HepG2 (cell line): ENCODE results near the gene TEX22. TPM values are rescaled to one million over a fixed set of nuclear protein-coding genes. Genes with fewer than 3 reads are reported as not detected.

ENCODE experiments used
- ATAC-seq: fragments of 200-7000 bp; cut with Tn5 transposase; 3 replicates; pipeline ENCODE4 v1.9.1; 2020; ENCODE audit warnings: mild to moderate bottlenecking, moderate library complexity
- BruUV-seq: library from RNA; stranded (reverse); fragments of 400-500 nt; replicated peaks from 2 replicates; lab custom pipeline; 2021; lab: Mats Ljungman, UMichigan
- CTCF ChIA-PET: fragments of 300-600 bp; formaldehyde crosslinking; extraction: SDS; loops from one replicate; lab custom pipeline; 2021; ENCODE audit warnings: low total read pairs, inconsistent platforms, low intra/inter-chr PET ratio; lab: Yijun Ruan, JAX
- POLR2A ChIA-PET: fragments of 350-600 bp; sonication (Branson Sonifier 250); formaldehyde crosslinking; loops from one replicate; lab custom pipeline; 2020; ENCODE audit warnings: antibody characterized with exemption, inconsistent platforms; lab: Yijun Ruan, JAX
- DNase-seq: peaks from one replicate; pipeline ENCODE4 v3.0.0-alpha.2; 2015; ENCODE audit warnings: low spot score
- FAIRE-seq: peaks from 3 replicates; lab custom pipeline; 2011; peaks lifted over from hg19 to GRCh38; lab: Jason Lieb, UNC
- H2AFZ ChIP-seq: one replicate; pipeline ENCODE4 v1.6.1; 2011; ENCODE audit warnings: low read length, inconsistent platforms
- H3K27ac ChIP-seq: fragments of 300-600 bp; 3 replicates; pipeline ENCODE4 v1.8.0; 2011; ENCODE audit warnings: mixed run types, mild to moderate bottlenecking, mixed read lengths, low read length, inconsistent platforms; ENCODE audit not compliant: insufficient read depth; ENCODE audit errors: extremely low read length
- H3K27me3 ChIP-seq, 2 experiments: fragments of 200-600 bp in 1 of 2; 2 replicates in 1 of 2; 3 replicates in 1 of 2; pipeline versions ENCODE4 v1.6.0 to v1.8.0; 2011; ENCODE audit warnings: low read length in 2 of 2, mild to moderate bottlenecking in 2 of 2, moderate library complexity in 2 of 2, inconsistent platforms in 1 of 2; ENCODE audit not compliant: insufficient read depth in 2 of 2, control insufficient read depth in 1 of 2
- H3K36me3 ChIP-seq, 2 experiments: fragments of 200-600 bp in 1 of 2; replicated peaks in 1 of 2; 2 replicates in 1 of 2; 3 replicates in 1 of 2; pipeline versions ENCODE4 v1.5.1 to v1.8.0; 2011; ENCODE audit warnings: low read length in 2 of 2, inconsistent platforms in 1 of 2; ENCODE audit not compliant: insufficient read depth in 2 of 2, control insufficient read depth in 1 of 2
- H3K4me1 ChIP-seq: 2 replicates; pipeline ENCODE4 v1.5.1; 2012; ENCODE audit warnings: low read length, inconsistent platforms; ENCODE audit not compliant: insufficient read depth
- H3K4me2 ChIP-seq: 2 replicates; pipeline ENCODE4 v1.6.0; 2011; ENCODE audit warnings: low read depth, low read length, inconsistent platforms
- H3K4me3 ChIP-seq, 3 experiments: fragments of 200-600 bp in 1 of 3; sonication (generic), shearing (Covaris generic) in 1 of 3; replicated peaks in 1 of 3; 2 replicates each; pipeline ENCODE4 v1.5.1; 2011 to 2016; ENCODE audit warnings: low read length in 3 of 3, inconsistent platforms in 2 of 3, low read depth in 2 of 3, mild to moderate bottlenecking in 2 of 3, control low read depth in 1 of 3, mixed read lengths in 1 of 3; ENCODE audit not compliant: insufficient read depth in 1 of 3
- H3K79me2 ChIP-seq: one replicate; pipeline ENCODE4 v1.6.1; 2011; ENCODE audit warnings: low read length, inconsistent platforms; ENCODE audit not compliant: insufficient read depth
- H3K9ac ChIP-seq: 2 replicates; pipeline ENCODE4 v1.6.0; 2011; ENCODE audit warnings: mild to moderate bottlenecking, low read depth, low read length, inconsistent platforms; ENCODE audit not compliant: insufficient read depth
- H3K9me3 ChIP-seq: 2 replicates; pipeline ENCODE4 v1.5.1; 2012; ENCODE audit warnings: mild to moderate bottlenecking, low read length
- H4K20me1 ChIP-seq: 2 replicates; pipeline ENCODE4 v1.6.0; 2011; ENCODE audit warnings: inconsistent platforms, mild to moderate bottlenecking, low read length, moderate library complexity; ENCODE audit not compliant: insufficient read depth
- CERS6 ChIP-seq: sonication (generic); formaldehyde crosslinking; IDR thresholded peaks from 2 replicates; pipeline ENCODE4 v1.5.0; 2020; ENCODE audit warnings: missing genetic modification reagents
- KLF6 ChIP-seq: IDR thresholded peaks from 2 replicates; pipeline ENCODE4 v1.8.0; 2016; ENCODE audit warnings: missing biosample characterization, missing genetic modification reagents
- ZHX1 ChIP-seq: sonication (generic); formaldehyde crosslinking; IDR thresholded peaks from 2 replicates; pipeline ENCODE4 v1.8.1; 2022; ENCODE audit warnings: low read depth, mild to moderate bottlenecking, missing genetic modification reagents
- WGBS: methylation state at CpG from one replicate; pipeline ENCODE4 v1.1.6; 2017; ENCODE audit warnings: low lambda C conversion rate; 5-methylcytosine and 5-hydroxymethylcytosine counted together
- in situ Hi-C: cut with HindIII; loops from 2 replicates; pipeline ENCODE4 v1.10.0; 2017; ENCODE audit warnings: low pct_unique_long_range_greater_than_20kb; ENCODE audit not compliant: extremely low pct_ligation_motif_present
- intact Hi-C: fragments of 100-400 bp; cut with micrococcal nuclease; formaldehyde crosslinking; loops from one replicate; pipeline ENCODE4 v1.10.0; 2022; ENCODE audit not compliant: unreplicated experiment
- polyA plus RNA-seq, 8 experiments: library from polyadenylated mRNA; depleted of rRNA in 3 of 8; stranded (reverse) in 7 of 8; unstranded in 1 of 8; fragments of >200 nt; fragmentation: Illumina TruSeq in 4 of 8; extraction: Trizol in 4 of 8; gene quantifications; 2 replicates each; pipeline versions ENCODE4 v1.2.1 to v1.2.3, GENCODE V29; 2011 to 2016; ENCODE audit warnings: low read depth in 4 of 8, missing spikeins in 1 of 8, mixed read lengths in 1 of 8; ENCODE audit not compliant: insufficient read depth in 1 of 8
- total RNA-seq, 5 experiments: library from RNA; depleted of rRNA; stranded (reverse); fragments of >200 nt; fragmentation: Illumina TruSeq; extraction: Trizol; gene quantifications; 2 replicates each; pipeline ENCODE4 v1.2.3, GENCODE V29; 2016; ENCODE audit warnings: low read depth in 1 of 5
- TF ChIP-seq, protein P1 (sequence below): sonication (generic); formaldehyde crosslinking; IDR thresholded peaks from 2 replicates; pipeline ENCODE4 v1.8.0; 2022; ENCODE audit warnings: mild to moderate bottlenecking, missing genetic modification reagents, borderline replicate concordance
- TF ChIP-seq, protein P2 (sequence below): IDR thresholded peaks from 2 replicates; pipeline ENCODE4 v1.6.1; 2016; ENCODE audit warnings: missing biosample characterization, missing genetic modification reagents, low read depth
- TF ChIP-seq, protein P3 (sequence below), 2 experiments: sonication (generic) in 1 of 2; formaldehyde crosslinking in 1 of 2; IDR thresholded peaks; 2 replicates each; pipeline versions ENCODE4 v1.4.0 to v1.6.1; 2016 to 2020; ENCODE audit warnings: borderline replicate concordance in 1 of 2, low read depth in 1 of 2, mild to moderate bottlenecking in 1 of 2, missing genetic modification reagents in 1 of 2

The TEX22 gene
- total and polyA plus RNA-seq, 2 of the 13 experiments (the other 11 are each of a cell fraction or from before 2014, with no cell fraction given) = 0.07 to 0.27 TPM

GRCh38 chr14:105398044-105398725 lies at the start of gene TEX22 (continued):
- TF ChIP-seq, protein P1, sequence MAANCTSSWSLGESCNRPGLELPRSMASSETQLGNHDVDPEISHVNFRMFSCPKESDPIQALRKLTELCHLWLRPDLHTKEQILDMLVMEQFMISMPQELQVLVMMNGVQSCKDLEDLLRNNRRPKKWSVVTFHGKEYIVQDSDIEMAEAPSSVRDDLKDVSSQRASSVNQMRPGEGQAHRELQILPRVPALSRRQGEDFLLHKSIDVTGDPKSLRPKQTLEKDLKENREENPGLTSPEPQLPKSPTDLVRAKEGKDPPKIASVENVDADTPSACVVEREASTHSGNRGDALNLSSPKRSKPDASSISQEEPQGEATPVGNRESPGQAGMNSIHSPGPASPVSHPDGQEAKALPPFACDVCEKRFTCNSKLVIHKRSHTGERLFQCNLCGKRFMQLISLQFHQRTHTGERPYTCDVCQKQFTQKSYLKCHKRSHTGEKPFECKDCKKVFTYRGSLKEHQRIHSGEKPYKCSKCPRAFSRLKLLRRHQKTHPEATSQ (CRISPR knock-in tag) = peak; percentile 68; the same call in 1 of the 2 replicates
- TF ChIP-seq, protein P2, sequence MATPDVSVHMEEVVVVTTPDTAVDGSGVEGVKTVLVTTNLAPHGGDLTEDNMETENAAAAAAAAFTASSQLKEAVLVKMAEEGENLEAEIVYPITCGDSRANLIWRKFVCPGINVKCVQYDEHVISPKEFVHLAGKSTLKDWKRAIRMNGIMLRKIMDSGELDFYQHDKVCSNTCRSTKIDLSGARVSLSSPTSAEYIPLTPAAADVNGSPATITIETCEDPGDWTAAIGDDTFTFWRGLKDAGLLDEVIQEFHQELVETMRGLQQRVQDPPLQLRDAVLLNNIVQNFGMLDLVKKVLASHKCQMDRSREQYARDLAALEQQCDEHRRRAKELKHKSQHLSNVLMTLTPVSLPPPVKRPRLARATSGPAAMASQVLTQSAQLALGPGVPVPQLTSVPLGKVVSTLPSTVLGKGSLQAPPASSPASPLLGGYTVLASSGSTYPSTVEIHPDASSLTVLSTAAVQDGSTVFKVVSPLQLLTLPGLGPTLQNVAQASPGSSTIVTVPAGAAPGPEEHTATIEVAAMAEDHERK (CRISPR knock-in tag) = 0 out of 2 replicates have a peak, but pooled peaks have one; percentile 44

GRCh38 chr14:105348945-105349699 lies 49.2 kb upstream of the TEX22 start:
- intact Hi-C loops = no loop called here
- POLR2A ChIA-PET = no interaction called here
- H3K4me1 ChIP-seq = peaks cover 16% of the 10 kb centered on the region
- no peak overlapping the region for H3K4me2 ChIP-seq
- H3K4me3 ChIP-seq = no peak overlapping the region
- BruUV-seq = no TSS peak
- in situ Hi-C loops = no loop called here
- H3K36me3 ChIP-seq = no peaks in the 10 kb centered on the region
- H4K20me1 ChIP-seq = 0 out of 2 replicates have a peak, but pooled peaks cover 3% of the 10 kb centered on the region
- no peak overlapping the region for H2AFZ ChIP-seq
- CTCF ChIA-PET = no interaction called here
- no peaks in the 10 kb centered on the region for H3K79me2 ChIP-seq
- H3K9ac ChIP-seq = no peak overlapping the region
- H3K27ac ChIP-seq = no peak overlapping the region
- ATAC-seq (no peak), DNase-seq (no peak), FAIRE-seq (no peak)
- WGBS = 93% methylated on average over 5 of the region's 19 CpGs
- H3K9me3 ChIP-seq = no peaks in the 10 kb centered on the region
- H3K27me3 ChIP-seq = no peaks in the 10 kb centered on the region
- TF ChIP-seq CERS6 (CRISPR knock-in tag) (no peak), ZHX1 (CRISPR knock-in tag) (no peak), KLF6 (CRISPR knock-in tag) (no peak)
- TF ChIP-seq, protein P3, sequence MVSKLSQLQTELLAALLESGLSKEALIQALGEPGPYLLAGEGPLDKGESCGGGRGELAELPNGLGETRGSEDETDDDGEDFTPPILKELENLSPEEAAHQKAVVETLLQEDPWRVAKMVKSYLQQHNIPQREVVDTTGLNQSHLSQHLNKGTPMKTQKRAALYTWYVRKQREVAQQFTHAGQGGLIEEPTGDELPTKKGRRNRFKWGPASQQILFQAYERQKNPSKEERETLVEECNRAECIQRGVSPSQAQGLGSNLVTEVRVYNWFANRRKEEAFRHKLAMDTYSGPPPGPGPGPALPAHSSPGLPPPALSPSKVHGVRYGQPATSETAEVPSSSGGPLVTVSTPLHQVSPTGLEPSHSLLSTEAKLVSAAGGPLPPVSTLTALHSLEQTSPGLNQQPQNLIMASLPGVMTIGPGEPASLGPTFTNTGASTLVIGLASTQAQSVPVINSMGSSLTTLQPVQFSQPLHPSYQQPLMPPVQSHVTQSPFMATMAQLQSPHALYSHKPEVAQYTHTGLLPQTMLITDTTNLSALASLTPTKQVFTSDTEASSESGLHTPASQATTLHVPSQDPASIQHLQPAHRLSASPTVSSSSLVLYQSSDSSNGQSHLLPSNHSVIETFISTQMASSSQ (IDR thresholded peaks at IDR 0.05; ENCODE audit: low read depth) = no peak
- TF ChIP-seq, protein P3 (CRISPR knock-in tag; IDR thresholded peaks at IDR 0.05; ENCODE audit: borderline replicate concordance) = no peak
